Fibroblast of lung (primary cell): ENCODE results near the gene PSMB2. TPM values are rescaled to one million over a fixed set of nuclear protein-coding genes. Genes with fewer than 3 reads are reported as not detected.

Experiments
- DNase-seq, 2 donors: peaks; one replicate each; pipeline versions ENCODE4 v3.0.0 to v3.0.0-alpha.2; 2010; ENCODE audit warnings: low read depth in 2 of 2
- H2AFZ ChIP-seq: 2 replicates; pipeline ENCODE4 v1.5.1; 2012; ENCODE audit warnings: low read length, control low read depth, inconsistent platforms
- H3K27ac ChIP-seq: 2 replicates; pipeline ENCODE4 v1.5.1; 2011; ENCODE audit warnings: low read length, control low read depth; ENCODE audit not compliant: insufficient read depth
- H3K27me3 ChIP-seq: 2 replicates; pipeline ENCODE4 v1.5.1; 2011; ENCODE audit warnings: mild to moderate bottlenecking, low read length; ENCODE audit not compliant: control insufficient read depth, insufficient read depth
- H3K36me3 ChIP-seq: 2 replicates; pipeline ENCODE4 v1.5.1; 2011; ENCODE audit warnings: low read length; ENCODE audit not compliant: control insufficient read depth, insufficient read depth
- H3K4me1 ChIP-seq: 2 replicates; pipeline ENCODE4 v1.5.1; 2011; ENCODE audit warnings: low read length; ENCODE audit not compliant: control insufficient read depth, insufficient read depth; ENCODE audit errors: extremely low read depth
- H3K4me2 ChIP-seq: 2 replicates; pipeline ENCODE4 v1.5.1; 2011; ENCODE audit warnings: low read length, control low read depth; ENCODE audit not compliant: insufficient read depth; ENCODE audit errors: extremely low read depth
- H3K4me3 ChIP-seq, 4 experiments: fragments of 200-600 bp in 1 of 4; sonication (generic) in 1 of 4; replicated peaks in 1 of 4; 2 replicates each; pipeline ENCODE4 v1.5.1; 2011 to 2016; ENCODE audit warnings: low read length in 4 of 4, low read depth in 3 of 4, mild to moderate bottlenecking in 3 of 4, control low read depth in 2 of 4, inconsistent platforms in 1 of 4, mixed read lengths in 1 of 4; ENCODE audit not compliant: insufficient read depth in 1 of 4; ENCODE audit errors: control extremely low read depth in 1 of 4
- H3K79me2 ChIP-seq: 2 replicates; pipeline ENCODE4 v1.5.1; 2012; ENCODE audit warnings: mild to moderate bottlenecking, low read length, inconsistent platforms; ENCODE audit not compliant: control insufficient read depth, insufficient read depth
- H3K9ac ChIP-seq: 2 replicates; pipeline ENCODE4 v1.5.1; 2011; ENCODE audit warnings: mild to moderate bottlenecking, low read length, control low read depth; ENCODE audit not compliant: insufficient read depth
- H3K9me3 ChIP-seq: 2 replicates; pipeline ENCODE4 v1.5.1; 2012; ENCODE audit warnings: low read depth, low read length; ENCODE audit not compliant: control insufficient read depth, insufficient read depth
- H4K20me1 ChIP-seq: 2 replicates; pipeline ENCODE4 v1.5.1; 2011; ENCODE audit warnings: low read length; ENCODE audit not compliant: control insufficient read depth, insufficient read depth; ENCODE audit errors: extremely low read depth
- EZH2 ChIP-seq: IDR thresholded peaks from 2 replicates; pipeline ENCODE4 v1.5.1; 2012; ENCODE audit warnings: low read length, control low read depth, mild to moderate bottlenecking; ENCODE audit errors: missing control alignments
- polyA plus RNA-seq, 2 donors: library from polyadenylated mRNA; depleted of rRNA in 1 of 2; stranded (reverse) in 1 of 2; unstranded in 1 of 2; fragments of >200 nt; gene quantifications; 2 replicates each; pipeline ENCODE4 v1.2.1, GENCODE V29; 2011 to 2012; ENCODE audit warnings: missing spikeins in 1 of 2
- total RNA-seq: library from RNA; depleted of rRNA; stranded (reverse); fragments of >200 nt; gene quantifications from 2 replicates; pipeline ENCODE4 v1.2.1, GENCODE V29; 2014
- TF ChIP-seq, protein P1 (sequence below), 2 donors: IDR thresholded peaks in 1 of 2; conservative IDR thresholded peaks in 1 of 2; 1 replicate in 1 of 2; 2 replicates in 1 of 2; pipeline ENCODE4 v1.5.1; 2011 to 2012; ENCODE audit warnings: low read length in 2 of 2, control low read depth in 1 of 2, inconsistent platforms in 1 of 2, low read depth in 1 of 2, mild to moderate bottlenecking in 1 of 2

The PSMB2 gene
- total and polyA plus RNA-seq, 2 donors (not counting 1 experiment from before 2014, with no cell fraction given) = 18.3 to 66.8 TPM

- no peak for TF ChIP-seq EZH2
- TF ChIP-seq, protein P1, sequence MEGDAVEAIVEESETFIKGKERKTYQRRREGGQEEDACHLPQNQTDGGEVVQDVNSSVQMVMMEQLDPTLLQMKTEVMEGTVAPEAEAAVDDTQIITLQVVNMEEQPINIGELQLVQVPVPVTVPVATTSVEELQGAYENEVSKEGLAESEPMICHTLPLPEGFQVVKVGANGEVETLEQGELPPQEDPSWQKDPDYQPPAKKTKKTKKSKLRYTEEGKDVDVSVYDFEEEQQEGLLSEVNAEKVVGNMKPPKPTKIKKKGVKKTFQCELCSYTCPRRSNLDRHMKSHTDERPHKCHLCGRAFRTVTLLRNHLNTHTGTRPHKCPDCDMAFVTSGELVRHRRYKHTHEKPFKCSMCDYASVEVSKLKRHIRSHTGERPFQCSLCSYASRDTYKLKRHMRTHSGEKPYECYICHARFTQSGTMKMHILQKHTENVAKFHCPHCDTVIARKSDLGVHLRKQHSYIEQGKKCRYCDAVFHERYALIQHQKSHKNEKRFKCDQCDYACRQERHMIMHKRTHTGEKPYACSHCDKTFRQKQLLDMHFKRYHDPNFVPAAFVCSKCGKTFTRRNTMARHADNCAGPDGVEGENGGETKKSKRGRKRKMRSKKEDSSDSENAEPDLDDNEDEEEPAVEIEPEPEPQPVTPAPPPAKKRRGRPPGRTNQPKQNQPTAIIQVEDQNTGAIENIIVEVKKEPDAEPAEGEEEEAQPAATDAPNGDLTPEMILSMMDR (conservative IDR thresholded peaks at IDR 0.05 in 1 of 2, IDR thresholded peaks at IDR 0.05 in 1 of 2; ENCODE audit: low read depth in 1 of 2, low read length in 2 of 2) = no peak
- DNase-seq = no peak
- no peaks in the 10 kb centered on the region for H3K79me2 ChIP-seq
These were observed 18.3 kb upstream of the PSMB2 start for GRCh38 chr1:35659589-35659988.

DNA sequence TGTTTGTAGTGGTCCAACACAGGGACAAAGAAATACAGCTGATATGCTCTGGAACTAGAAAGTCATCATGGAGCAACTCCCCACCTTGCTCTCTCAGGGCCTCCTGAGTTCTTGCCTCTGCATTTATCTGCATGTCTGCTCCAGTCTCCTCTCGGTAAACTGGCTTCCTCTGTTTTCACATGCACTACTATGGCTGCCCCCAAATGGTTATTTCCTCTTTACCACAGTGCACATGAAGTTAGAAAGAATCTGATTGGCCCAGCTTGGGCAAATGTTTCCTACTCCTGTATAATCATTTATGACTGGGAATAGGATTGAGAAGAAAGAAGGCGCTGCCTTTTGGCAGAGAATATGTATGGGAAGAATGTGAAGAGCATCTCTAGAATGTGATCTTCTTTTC lies 16.5 kb upstream of the PSMB2 start:
- H3K4me3 ChIP-seq = no peak overlapping the region
- DNase-seq = no peak
- TF ChIP-seq, protein P1 (conservative IDR thresholded peaks at IDR 0.05 in 1 of 2, IDR thresholded peaks at IDR 0.05 in 1 of 2; ENCODE audit: low read depth in 1 of 2, low read length in 2 of 2) = no peak
- TF ChIP-seq EZH2 = no peak

More at GRCh38 chr1:35659589-35659988, 18.3 kb upstream of the PSMB2 start:
- Histone ChIP-seq H3K9ac (no peak overlapping the region), H2AFZ (no peak overlapping the region), H3K9me3 (no peaks in the 10 kb centered on the region), H3K4me3 (no peak overlapping the region), H3K4me1 (peaks cover 4% of the 10 kb centered on the region), H3K36me3 (no peaks in the 10 kb centered on the region), H3K4me2 (no peak overlapping the region), H3K27ac (no peak overlapping the region), H4K20me1 (no peaks in the 10 kb centered on the region), H3K27me3 (no peaks in the 10 kb centered on the region)

GRCh38 chr1:35656863-35657232 lies 15.5 kb upstream of the PSMB2 start:
- Histone ChIP-seq H3K4me2 (no peak overlapping the region), H4K20me1 (no peaks in the 10 kb centered on the region), H3K27me3 (peaks cover 2% of the 10 kb centered on the region), H3K9me3 (no peaks in the 10 kb centered on the region), H3K27ac (no peak overlapping the region), H3K4me1 (peaks cover 4% of the 10 kb centered on the region), H3K4me3 (no peak overlapping the region), H3K9ac (no peak overlapping the region), H2AFZ (no peak overlapping the region), H3K79me2 (no peaks in the 10 kb centered on the region), H3K36me3 (no peaks in the 10 kb centered on the region)
- TF ChIP-seq, protein P1 (conservative IDR thresholded peaks at IDR 0.05 in 1 of 2, IDR thresholded peaks at IDR 0.05 in 1 of 2; ENCODE audit: low read depth in 1 of 2, low read length in 2 of 2) = no peak
- TF ChIP-seq EZH2 = no peak
- DNase-seq = no peak

More for the DNA sequence above, 16.5 kb upstream of the PSMB2 start:
- no peaks in the 10 kb centered on the region for H3K36me3 ChIP-seq
- no peak overlapping the region for H2AFZ ChIP-seq
- H3K4me1 ChIP-seq = peaks cover 4% of the 10 kb centered on the region
- no peaks in the 10 kb centered on the region for H4K20me1 ChIP-seq
- H3K27ac ChIP-seq = no peak overlapping the region
- no peaks in the 10 kb centered on the region for H3K79me2 ChIP-seq
- no peak overlapping the region for H3K9ac ChIP-seq
- H3K9me3 ChIP-seq = no peaks in the 10 kb centered on the region
- H3K4me2 ChIP-seq = no peak overlapping the region
- peaks cover 2% of the 10 kb centered on the region for H3K27me3 ChIP-seq
